Measurements from ENCODE around the gene SOBP. TPM values are rescaled to one million over a fixed set of nuclear protein-coding genes. Genes with fewer than 3 reads are reported as not detected.

The SOBP gene
- total and polyA plus RNA-seq, 2 experiments from 2014 or later = 1.5 to 3.0 TPM

DNA sequence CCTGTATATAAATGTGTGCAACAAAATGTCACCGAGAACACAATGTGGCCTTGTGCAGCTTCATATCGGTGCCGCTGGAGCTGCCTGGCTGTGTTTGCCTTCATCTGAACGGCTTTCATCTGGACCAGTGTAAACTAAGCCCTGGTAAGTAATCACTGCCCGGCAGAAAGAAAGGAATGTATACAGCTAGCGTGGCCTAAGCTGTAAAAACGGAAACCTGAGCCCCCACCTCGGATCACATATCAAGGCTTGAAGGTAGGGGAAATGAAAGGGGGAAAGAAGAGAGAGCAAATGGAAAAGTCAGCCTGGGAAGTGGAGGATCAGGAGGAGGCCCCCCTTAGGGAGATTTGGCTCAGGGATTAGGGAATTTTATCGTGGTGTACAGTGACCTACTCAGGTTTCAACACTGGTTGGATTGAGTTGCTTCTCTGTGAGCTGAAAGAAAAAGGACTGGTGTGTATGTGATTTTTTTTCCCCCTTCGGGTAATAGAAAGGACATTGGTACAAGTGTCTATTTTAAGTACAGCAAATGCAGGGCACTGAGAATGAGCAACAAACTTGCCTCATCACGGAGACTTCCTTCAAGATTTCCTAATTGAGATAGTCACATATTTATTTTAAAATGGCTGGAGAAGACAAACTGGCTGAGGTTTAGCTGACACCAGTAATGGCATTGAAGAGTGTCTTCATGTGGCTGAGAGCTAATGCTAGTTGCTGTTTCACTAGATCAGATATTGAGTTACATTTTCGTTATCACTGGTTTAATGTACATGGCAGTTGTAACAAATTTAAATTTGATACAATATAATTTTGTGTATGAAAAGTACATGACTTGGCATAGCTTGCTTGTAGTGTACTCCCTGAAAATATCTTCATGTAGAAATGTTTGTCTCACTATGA, 3.5 kb downstream of the SOBP start:
- Histone ChIP-seq H3K4me1 (ENCODE audit: insufficient read depth) (peaks cover 34% of the 10 kb centered on the region), H3F3A (replicated peaks; ENCODE audit: low read depth) (0 out of 2 replicates have a peak, but pooled peaks cover 9% of the 10 kb centered on the region), H3K36me3 (ENCODE audit: insufficient read depth) (no peaks in the 10 kb centered on the region), H3K27me3 (ENCODE audit: insufficient read depth) (peaks cover 46% of the 10 kb centered on the region), H3K9me2 (ENCODE audit: insufficient read depth) (no peaks in the 10 kb centered on the region), H3K4me2 (peak overlapping the region; percentile 94), H3K79me2 (replicated peaks; ENCODE audit: insufficient read depth) (0 out of 2 replicates have a peak, but pooled peaks cover 5% of the 10 kb centered on the region), H3K4me3 (peak overlapping the region; percentile 94), H4K20me1 (replicated peaks; ENCODE audit: insufficient read depth) (no peaks in the 10 kb centered on the region), H3K27ac (ENCODE audit: low read depth) (no peak overlapping the region), H2AFZ (no peak overlapping the region)
- Mint-ChIP-seq H3K27ac (no peak overlapping the region), H3K4me3 (no peak overlapping the region), H3K36me3 (ENCODE audit: low read depth) (no peaks in the 10 kb centered on the region; the same call in 2 of the 3 replicates), H3K9me3 (no peaks in the 10 kb centered on the region; the same call in 2 of the 3 replicates), H3K27me3 (ENCODE audit: insufficient read depth, low read depth, poor library complexity) (peaks cover 17% of the 10 kb centered on the region), H3K4me1 (peaks cover 12% of the 10 kb centered on the region)
- TF ChIP-seq EZH2phosphoT487 (IDR thresholded peaks at IDR 0.05; ENCODE audit: unreplicated experiment) (no peak), EZH2 (IDR thresholded peaks at IDR 0.05; ENCODE audit: low read depth, unreplicated experiment) (no peak), CREB1 (CRISPR knock-in tag; IDR thresholded peaks at IDR 0.05; ENCODE audit: low read depth) (no peak), JUNB (IDR thresholded peaks at IDR 0.05; ENCODE audit: unreplicated experiment) (no peak), NANOG (IDR thresholded peaks at IDR 0.05; ENCODE audit: borderline replicate concordance) (no peak), ZNF331 (CRISPR knock-in tag; IDR thresholded peaks at IDR 0.05; ENCODE audit: low read depth) (no peak), STAT1 (IDR thresholded peaks at IDR 0.05; ENCODE audit: unreplicated experiment) (no peak), ZNF114 (CRISPR knock-in tag; IDR thresholded peaks at IDR 0.05) (no peak), POLR2AphosphoS5 (IDR thresholded peaks at IDR 0.05; ENCODE audit: low read depth) (no peak)
- TF ChIP-seq, protein P1, sequence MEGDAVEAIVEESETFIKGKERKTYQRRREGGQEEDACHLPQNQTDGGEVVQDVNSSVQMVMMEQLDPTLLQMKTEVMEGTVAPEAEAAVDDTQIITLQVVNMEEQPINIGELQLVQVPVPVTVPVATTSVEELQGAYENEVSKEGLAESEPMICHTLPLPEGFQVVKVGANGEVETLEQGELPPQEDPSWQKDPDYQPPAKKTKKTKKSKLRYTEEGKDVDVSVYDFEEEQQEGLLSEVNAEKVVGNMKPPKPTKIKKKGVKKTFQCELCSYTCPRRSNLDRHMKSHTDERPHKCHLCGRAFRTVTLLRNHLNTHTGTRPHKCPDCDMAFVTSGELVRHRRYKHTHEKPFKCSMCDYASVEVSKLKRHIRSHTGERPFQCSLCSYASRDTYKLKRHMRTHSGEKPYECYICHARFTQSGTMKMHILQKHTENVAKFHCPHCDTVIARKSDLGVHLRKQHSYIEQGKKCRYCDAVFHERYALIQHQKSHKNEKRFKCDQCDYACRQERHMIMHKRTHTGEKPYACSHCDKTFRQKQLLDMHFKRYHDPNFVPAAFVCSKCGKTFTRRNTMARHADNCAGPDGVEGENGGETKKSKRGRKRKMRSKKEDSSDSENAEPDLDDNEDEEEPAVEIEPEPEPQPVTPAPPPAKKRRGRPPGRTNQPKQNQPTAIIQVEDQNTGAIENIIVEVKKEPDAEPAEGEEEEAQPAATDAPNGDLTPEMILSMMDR (conservative IDR thresholded peaks at IDR 0.05; ENCODE audit: low read depth in 2 of 2) = no peak
- TF ChIP-seq, protein P2, sequence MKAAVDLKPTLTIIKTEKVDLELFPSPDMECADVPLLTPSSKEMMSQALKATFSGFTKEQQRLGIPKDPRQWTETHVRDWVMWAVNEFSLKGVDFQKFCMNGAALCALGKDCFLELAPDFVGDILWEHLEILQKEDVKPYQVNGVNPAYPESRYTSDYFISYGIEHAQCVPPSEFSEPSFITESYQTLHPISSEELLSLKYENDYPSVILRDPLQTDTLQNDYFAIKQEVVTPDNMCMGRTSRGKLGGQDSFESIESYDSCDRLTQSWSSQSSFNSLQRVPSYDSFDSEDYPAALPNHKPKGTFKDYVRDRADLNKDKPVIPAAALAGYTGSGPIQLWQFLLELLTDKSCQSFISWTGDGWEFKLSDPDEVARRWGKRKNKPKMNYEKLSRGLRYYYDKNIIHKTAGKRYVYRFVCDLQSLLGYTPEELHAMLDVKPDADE (IDR thresholded peaks at IDR 0.05) = no peak
- TF ChIP-seq, protein P3, sequence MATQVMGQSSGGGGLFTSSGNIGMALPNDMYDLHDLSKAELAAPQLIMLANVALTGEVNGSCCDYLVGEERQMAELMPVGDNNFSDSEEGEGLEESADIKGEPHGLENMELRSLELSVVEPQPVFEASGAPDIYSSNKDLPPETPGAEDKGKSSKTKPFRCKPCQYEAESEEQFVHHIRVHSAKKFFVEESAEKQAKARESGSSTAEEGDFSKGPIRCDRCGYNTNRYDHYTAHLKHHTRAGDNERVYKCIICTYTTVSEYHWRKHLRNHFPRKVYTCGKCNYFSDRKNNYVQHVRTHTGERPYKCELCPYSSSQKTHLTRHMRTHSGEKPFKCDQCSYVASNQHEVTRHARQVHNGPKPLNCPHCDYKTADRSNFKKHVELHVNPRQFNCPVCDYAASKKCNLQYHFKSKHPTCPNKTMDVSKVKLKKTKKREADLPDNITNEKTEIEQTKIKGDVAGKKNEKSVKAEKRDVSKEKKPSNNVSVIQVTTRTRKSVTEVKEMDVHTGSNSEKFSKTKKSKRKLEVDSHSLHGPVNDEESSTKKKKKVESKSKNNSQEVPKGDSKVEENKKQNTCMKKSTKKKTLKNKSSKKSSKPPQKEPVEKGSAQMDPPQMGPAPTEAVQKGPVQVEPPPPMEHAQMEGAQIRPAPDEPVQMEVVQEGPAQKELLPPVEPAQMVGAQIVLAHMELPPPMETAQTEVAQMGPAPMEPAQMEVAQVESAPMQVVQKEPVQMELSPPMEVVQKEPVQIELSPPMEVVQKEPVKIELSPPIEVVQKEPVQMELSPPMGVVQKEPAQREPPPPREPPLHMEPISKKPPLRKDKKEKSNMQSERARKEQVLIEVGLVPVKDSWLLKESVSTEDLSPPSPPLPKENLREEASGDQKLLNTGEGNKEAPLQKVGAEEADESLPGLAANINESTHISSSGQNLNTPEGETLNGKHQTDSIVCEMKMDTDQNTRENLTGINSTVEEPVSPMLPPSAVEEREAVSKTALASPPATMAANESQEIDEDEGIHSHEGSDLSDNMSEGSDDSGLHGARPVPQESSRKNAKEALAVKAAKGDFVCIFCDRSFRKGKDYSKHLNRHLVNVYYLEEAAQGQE (IDR thresholded peaks at IDR 0.05; ENCODE audit: unreplicated experiment) = no peak
- TF ChIP-seq, protein P4, sequence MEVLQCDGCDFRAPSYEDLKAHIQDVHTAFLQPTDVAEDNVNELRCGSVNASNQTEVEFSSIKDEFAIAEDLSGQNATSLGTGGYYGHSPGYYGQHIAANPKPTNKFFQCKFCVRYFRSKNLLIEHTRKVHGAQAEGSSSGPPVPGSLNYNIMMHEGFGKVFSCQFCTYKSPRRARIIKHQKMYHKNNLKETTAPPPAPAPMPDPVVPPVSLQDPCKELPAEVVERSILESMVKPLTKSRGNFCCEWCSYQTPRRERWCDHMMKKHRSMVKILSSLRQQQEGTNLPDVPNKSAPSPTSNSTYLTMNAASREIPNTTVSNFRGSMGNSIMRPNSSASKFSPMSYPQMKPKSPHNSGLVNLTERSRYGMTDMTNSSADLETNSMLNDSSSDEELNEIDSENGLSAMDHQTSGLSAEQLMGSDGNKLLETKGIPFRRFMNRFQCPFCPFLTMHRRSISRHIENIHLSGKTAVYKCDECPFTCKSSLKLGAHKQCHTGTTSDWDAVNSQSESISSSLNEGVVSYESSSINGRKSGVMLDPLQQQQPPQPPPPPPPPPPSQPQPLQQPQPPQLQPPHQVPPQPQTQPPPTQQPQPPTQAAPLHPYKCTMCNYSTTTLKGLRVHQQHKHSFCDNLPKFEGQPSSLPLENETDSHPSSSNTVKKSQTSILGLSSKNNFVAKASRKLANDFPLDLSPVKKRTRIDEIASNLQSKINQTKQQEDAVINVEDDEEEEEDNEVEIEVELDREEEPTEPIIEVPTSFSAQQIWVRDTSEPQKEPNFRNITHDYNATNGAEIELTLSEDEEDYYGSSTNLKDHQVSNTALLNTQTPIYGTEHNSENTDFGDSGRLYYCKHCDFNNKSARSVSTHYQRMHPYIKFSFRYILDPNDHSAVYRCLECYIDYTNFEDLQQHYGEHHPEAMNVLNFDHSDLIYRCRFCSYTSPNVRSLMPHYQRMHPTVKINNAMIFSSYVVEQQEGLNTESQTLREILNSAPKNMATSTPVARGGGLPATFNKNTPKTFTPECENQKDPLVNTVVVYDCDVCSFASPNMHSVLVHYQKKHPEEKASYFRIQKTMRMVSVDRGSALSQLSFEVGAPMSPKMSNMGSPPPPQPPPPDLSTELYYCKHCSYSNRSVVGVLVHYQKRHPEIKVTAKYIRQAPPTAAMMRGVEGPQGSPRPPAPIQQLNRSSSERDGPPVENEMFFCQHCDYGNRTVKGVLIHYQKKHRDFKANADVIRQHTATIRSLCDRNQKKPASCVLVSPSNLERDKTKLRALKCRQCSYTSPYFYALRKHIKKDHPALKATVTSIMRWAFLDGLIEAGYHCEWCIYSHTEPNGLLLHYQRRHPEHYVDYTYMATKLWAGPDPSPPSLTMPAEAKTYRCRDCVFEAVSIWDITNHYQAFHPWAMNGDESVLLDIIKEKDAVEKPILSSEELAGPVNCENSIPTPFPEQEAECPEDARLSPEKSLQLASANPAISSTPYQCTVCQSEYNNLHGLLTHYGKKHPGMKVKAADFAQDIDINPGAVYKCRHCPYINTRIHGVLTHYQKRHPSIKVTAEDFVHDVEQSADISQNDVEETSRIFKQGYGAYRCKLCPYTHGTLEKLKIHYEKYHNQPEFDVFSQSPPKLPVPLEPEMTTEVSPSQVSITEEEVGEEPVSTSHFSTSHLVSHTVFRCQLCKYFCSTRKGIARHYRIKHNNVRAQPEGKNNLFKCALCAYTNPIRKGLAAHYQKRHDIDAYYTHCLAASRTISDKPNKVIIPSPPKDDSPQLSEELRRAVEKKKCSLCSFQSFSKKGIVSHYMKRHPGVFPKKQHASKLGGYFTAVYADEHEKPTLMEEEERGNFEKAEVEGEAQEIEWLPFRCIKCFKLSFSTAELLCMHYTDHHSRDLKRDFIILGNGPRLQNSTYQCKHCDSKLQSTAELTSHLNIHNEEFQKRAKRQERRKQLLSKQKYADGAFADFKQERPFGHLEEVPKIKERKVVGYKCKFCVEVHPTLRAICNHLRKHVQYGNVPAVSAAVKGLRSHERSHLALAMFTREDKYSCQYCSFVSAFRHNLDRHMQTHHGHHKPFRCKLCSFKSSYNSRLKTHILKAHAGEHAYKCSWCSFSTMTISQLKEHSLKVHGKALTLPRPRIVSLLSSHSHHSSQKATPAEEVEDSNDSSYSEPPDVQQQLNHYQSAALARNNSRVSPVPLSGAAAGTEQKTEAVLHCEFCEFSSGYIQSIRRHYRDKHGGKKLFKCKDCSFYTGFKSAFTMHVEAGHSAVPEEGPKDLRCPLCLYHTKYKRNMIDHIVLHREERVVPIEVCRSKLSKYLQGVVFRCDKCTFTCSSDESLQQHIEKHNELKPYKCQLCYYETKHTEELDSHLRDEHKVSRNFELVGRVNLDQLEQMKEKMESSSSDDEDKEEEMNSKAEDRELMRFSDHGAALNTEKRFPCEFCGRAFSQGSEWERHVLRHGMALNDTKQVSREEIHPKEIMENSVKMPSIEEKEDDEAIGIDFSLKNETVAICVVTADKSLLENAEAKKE (CRISPR knock-in tag; IDR thresholded peaks at IDR 0.05) = no peak
- ATAC-seq (no peak), DNase-seq (ENCODE audit: low spot score) (peak; percentile 59)
